GM19025 (cell line): Measurements from ENCODE around the gene EPHA5.

Source experiments
- ATAC-seq: cut with Tn5 transposase; IDR thresholded peaks from one replicate; pipeline ENCODE4 v1.9.1; 2021; ENCODE audit warnings: mild to moderate bottlenecking, low read depth, moderate library complexity; ENCODE audit not compliant: unreplicated experiment

Gene EPHA5

DNA sequence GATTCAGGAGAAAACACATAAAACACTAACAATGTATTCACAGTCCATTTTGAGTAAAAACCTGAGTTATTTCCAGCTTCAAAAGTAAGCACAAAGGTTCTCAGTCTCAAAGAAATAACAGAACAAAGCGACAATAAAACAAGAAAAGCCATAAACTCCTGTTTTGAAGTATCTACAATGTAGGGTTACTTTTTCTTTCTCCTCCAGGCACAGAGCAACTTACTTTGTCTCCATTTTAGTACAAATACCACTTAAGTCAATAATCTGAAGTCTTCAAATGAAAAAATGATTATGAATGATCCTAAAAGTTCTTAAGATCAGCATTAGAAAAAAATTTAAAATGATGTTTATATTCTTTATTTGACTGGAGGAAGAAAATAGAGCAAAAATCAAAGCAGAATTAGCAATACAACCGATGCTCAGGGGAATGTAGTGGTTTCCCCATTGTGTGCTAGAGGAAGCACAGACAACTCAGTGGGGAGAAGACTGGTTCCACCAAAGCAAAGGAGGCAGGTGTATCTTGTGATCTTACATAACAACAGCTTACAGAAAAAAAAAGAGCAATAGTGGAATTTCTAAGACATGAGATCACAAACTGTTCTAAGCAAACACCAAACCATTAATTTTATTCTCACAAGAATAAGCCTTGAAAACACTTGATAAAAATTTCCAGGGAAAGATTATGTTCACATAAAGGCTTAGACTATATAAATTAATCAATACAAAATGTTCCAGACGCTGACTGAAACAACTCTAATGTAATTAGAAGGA, 35.1 kb downstream of the EPHA5 start:
- ATAC-seq, result no peak

DNA sequence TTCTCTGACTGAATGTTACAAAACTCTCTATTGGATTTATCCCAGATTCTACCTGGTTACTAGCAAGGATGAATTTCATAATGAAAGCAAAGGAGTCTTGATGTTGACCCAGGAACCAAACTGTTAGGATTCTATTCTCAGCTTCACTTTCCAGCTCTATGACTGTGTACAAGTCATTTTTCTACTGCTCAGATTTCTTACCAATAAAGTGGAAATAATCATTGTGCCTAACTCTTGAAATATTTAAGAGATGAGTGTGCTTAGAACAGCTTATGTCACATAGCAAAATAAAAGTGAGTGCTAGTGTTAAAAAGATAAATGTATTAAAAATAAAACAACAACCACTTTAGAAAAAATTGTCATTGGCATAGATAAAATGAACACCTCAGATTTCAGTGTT, 45.6 kb downstream of the EPHA5 start:
- no peak for ATAC-seq

DNA sequence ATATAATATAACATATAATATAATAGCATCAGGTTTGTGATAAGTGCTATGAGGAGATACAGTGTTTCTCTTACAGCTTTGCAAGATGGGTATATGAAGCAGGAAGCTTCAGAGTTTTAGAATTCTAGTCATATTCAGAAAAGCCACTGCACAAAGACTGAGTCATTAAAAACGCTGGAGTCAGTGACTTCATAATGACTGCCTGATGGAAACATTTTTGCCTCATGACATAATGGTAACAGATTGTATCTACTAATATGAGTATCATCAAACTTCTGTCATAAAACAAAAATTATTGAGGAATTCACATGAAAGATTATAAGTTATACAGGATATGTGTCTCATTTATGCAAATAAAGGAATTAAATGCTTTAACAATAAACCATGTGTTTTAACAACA, 46.8 kb downstream of the EPHA5 start:
- no peak for ATAC-seq

DNA sequence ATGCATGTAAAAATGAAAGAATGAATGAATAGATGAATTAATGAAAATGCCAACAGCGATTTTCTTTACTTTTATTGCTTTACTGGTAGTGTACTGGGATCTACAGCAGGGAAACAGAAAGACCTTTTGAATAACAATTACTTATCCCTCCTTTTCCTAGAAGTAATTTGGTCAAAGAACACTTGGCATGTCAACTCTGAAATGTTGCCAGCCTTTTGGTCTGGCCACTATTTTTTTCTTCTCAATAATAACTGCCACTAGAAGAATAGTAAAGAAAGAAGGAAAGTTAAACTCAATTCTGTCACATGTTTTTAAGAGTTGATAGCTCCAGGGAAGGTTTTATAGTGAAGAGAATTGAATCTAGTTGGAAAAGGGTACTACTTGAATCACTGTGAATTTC, 52.9 kb downstream of the EPHA5 start:
- no peak for ATAC-seq

DNA sequence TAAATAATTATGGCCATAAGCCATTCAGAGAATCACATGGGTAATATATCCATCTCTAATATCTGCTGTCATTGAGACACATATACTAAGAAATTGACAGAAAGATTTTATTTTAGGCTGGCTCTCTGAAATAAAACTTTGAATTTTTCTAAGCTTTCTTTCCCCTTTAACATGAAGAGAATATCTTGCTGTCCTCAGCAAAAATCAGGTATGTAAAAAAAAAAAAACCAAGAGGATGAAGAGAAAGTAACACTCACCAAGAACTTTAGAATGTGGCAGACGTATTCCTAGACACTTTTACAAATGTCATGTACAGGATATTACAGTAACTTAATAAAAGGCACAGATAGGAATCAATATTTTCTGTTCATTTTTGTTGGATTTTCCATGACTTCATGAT, 65.8 kb downstream of the EPHA5 start:
- ATAC-seq, result no peak

DNA sequence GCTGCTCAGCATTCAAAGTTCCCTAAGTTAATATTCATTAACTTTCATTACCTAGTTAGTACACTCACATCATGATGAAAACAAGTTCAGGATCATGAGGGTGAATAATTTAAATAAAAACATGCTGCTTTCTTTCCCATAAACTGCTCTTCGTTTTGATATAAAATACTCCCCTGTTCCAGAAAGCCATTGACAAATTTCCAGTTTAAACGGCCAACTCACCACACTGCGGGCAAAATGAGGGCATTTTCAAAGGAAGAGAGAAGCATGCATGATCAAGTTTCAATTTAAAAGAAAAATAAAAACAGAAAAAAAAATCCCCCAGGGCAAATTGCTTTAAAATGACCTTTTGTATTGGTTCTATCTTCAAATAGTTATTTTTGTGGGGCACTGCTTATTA, 69.6 kb downstream of the EPHA5 start:
- ATAC-seq, result no peak

DNA sequence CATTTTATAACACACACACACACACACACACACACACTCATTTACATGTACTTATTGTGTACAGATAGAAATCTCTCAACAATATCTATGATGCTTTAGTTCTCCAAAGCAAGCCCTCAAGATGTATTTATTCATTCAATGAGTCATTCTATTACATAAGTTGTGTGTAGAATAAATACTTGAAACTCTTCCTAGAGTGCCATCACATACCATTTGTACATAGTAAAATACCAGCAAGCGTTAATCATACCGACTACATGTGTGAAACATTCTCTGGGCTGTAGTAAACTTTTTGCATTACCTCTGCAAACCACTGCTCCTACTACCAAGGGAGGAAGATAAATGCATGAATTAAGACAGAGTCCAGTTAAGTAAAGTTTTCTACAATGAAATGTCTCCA, 70.9 kb downstream of the EPHA5 start:
- no peak for ATAC-seq

DNA sequence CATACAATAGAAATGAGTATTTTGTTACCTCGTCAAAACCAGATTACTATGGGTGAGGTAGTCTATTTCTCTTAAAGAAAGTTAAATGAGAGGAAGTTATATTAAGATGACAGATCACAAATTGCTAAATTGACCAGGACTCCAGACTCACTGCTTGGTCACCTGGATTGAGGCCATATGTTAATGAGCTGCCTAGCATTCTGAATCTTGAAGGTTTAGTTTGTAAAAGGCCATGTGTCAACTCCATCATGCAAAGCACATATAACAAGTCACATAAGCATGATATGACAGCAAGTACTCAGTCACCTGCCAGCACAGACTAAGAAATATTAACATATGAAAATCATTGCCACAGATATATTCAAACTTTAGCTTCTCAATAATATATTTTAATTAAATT, 72.6 kb downstream of the EPHA5 start:
- no peak for ATAC-seq

DNA sequence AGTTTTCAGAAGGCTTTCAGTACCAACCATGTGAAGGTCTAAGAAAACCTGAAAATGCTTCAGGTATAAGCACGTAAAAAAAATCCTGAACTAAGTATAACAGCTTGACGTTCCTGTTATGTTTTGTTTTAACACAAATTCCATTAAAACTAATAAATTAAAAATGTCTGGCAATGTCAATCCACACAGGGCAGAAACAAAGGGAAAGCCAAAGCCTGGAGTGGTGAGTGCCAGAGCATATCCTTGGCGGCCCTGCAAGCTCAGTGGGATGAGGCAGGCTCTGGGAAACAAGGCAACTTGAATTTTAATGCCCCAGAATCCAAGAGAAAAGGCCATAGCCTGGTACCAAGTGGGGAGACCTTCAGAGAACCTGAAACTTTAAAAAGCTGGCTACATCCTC, 78.2 kb downstream of the EPHA5 start:
- no peak for ATAC-seq

DNA sequence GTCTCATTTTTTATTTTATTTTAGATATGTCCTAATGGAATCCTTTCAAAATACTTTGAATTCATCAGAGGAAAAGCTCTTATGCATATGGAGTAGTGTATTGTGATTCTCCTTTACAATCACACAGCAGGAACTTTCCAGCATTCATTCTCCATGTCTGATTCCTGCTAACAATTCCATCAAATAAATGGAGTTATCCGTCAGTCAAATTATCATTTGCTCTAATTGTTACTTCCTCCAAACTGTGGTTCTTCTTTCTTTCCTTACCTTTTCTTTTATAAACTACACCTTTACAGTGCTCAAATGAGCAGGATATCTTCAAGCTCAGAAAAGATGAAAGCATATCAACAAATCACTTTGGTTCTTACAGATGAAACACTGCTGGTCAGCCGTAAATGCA, 80.4 kb downstream of the EPHA5 start:
- ATAC-seq, result no peak

DNA sequence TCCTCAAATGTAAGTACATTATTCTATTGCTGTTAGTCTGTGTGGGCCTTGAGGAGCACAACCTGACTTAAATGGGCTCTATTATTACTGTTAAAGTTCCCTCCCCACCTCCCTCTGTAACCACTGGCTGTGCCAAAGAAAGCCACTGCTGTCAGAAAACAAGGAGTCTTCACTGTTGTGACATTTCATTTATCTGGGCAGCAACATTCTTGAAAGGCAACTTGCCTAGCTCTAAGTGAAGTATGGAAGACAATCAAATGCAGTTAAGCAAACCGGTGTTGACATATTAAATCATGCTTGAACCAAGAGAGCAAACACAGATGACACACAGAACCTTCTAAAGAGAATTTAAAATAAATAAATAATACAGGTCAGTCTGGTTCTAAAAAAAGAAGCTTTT, 81.0 kb downstream of the EPHA5 start:
- no peak for ATAC-seq

DNA sequence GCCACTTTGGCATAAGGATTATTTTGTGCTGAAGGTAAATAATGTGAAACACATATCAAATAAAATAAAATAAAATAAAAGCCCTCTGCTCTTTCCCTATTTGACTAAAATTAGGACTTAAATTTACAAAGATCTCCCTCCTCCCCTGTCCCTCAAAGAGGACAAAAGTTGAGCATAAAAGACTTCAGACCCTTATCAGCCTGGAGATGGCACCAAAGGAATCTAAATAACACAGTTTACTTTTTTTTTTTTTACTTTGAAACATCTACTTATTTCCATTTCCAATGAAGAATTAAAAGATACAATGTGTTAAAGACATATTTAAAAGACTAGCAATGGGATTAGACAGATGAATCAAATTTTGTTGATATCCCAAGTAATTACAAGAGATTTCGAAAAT, 89.7 kb downstream of the EPHA5 start:
- no peak for ATAC-seq

DNA sequence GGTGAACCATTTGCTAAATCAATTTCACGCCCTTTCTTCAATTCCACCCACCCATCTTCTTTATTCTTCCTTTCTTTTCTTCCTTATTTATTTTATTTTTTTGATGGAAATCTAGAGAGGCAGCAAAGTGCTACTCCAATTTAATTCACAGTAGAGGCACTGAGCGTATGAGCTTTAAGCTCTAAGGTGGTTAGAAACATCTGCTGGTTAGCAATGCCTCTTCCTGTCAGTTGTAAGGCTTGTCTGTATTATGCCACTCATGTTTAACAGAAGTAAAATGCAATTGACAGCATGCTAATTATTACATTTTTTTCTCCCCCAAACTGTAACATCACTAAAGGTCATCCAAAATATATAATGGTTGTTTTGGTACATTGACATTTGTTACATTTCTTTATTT, 103.8 kb downstream of the EPHA5 start:
- no peak for ATAC-seq

DNA sequence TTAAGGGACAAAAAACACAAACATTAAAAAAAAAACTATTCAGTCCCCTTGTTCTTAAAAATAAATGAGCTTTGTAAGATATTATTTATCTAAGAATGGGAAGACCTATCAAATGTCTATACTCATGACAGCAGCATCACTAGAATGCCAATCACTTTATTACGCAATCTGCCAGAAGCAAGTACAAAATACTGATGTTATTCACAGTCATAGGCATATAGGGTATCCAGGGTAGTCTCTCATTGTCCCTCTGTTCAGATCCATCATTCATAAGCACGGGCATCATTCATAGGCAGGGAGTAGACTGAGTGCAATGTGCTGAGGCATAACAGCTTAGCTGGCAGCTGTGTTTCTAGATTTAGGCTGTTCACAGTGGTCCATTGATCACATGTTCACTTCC, 109.1 kb downstream of the EPHA5 start:
- no peak for ATAC-seq

DNA sequence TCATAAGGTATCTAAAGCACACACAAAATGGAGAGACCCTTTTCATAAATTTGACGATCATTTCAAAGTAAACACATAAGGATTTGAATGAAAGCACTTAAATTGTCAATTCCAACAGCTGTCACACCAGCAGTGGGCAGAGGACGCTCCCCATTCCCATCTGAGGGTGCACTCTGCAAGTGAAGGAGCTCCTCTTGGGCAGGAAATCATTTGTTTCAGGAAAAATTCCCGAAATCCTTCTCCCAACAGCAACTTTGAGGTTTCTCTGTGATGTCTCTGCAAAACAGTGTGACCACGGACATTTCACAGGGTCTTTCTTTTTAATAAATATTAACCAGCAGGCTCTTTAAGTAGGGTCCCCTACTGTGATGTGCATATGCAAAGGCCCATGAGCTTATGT, 111.0 kb downstream of the EPHA5 start:
- no peak for ATAC-seq

DNA sequence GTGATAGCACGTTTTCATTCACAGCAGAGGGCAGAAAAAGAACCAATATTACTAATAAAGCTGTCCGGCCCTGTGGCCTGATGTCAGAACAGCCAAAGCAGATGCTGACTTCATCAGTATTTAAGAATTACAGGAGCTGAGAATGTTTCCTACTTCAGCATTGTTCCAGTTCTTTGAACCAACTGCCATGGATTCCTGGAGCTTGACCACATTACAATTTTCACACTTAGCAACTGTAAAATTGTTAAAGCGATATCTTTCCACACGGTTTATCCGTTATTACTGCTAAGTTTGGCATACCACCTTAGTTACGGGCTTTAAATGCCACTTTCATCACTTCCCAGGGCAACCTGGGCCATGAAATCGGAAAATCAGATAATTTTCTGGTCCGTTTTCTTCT, 118.2 kb downstream of the EPHA5 start:
- no peak for ATAC-seq

DNA sequence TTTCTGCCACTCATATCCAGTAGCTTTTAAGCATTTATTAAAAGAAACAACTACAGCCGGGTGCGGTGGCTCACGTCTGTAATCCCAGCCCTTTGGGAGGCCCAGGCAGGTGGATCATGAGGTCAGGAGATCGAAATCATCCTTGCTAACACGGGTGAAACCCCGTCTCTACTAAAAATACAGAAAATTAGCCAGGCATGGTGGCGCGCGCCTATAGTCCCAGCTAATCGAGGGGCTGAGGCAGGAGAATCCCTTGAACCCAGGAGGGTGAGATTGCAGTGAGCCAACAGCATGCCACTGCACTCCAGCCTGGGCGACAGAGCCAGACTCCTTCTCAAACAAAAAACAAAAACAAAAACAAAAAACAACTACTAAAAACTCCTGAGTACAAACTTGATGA, 119.8 kb downstream of the EPHA5 start:
- ATAC-seq, result no peak

DNA sequence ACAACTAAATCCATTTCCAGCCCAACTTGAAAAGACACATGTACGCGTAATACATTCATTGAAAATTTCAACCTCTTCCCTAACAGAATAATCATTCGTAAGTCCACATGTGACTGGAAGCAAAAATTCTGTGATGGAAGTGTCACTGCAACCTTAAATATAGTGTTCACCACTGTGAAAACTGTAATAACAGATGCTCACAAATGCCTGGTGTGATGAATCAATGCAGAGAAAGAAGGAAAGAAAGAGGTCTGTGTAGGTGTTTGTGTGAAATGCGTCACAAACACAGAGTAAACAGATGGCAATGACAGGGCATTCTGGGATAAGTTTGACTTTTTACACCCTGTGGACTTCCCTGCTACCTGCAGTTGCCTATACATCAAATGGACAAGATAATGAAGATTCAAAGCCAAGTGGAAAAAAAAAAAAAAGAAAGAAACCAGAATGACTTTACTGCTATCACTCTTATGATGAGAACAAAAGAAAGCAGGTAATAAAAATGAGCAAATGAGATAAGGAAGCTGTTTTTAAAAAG, 123.3 kb downstream of the EPHA5 start:
- no peak for ATAC-seq

DNA sequence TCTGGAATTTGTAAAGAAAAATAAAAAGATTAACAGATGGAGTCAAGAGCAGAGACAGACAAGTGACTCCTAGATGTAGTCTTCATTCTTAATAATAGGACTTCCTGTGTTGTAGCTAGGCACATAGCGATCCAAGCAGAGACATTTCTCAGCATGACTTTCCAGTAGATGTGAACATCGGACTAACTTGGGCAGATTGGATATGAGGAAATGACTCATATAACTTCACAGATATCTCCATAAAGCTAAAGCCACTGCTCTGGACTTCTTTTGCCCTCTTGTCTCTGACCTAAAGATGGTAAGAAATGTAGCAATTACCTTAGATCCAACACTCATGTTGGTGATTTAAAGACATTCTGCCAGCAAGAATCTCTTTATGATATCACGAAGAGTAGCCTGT, 131.7 kb downstream of the EPHA5 start:
- no peak for ATAC-seq

DNA sequence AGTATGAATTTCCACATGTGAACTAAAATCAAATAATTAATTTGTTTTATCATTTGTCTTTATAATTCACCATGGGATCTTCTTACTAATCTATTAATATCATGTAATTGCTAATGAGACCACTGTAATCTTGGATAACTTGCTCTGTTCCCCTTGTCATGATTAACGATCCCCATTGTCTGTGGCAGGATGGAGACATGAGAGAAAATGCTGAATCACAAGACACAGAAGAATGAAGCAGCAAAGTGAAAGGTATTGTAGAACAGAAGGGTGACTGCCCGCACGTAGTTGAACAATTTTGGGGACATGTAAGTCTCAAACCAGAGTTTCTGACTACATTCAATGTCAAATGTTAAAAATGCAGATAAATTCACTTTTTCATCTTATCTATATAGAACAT, 135.2 kb downstream of the EPHA5 start:
- ATAC-seq, result no peak

DNA sequence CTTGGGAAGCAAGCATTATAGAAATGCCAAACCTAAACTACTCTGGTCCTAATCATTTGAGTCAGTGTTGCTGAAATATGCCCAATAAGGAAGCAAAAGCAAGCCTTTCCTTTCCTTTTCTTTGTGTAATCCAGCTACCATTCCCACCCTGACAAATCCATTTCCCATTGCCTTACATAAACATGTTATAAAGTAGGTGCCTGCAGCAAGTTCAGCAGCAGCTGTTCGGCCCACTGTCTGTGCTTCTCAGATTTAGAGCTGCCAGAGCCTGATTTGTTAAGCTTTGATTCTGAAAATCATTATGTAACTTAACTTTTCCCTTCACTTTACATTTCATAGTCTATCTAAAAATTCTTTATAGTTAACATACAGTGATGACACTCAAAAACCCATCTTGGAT, 148.6 kb downstream of the EPHA5 start:
- ATAC-seq, result no peak

DNA sequence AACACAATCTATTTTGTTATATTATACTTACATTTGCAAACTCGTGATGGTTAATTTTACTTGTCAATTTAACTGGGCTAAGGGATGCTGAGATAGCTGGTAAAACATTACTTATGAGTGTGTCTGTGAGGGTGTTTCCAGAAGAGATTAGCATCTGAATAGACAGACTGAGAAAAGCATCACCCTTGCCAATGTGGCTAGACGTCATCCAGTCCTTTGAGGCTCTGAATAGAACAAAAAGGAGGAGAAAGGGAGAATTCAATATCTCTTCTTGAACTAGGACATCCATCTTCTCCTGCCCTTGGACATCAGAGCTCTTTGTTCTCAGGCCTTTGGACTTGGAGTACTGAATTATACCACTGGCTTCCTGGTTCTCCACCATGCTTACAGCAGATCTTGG, 154.6 kb downstream of the EPHA5 start:
- no peak for ATAC-seq

DNA sequence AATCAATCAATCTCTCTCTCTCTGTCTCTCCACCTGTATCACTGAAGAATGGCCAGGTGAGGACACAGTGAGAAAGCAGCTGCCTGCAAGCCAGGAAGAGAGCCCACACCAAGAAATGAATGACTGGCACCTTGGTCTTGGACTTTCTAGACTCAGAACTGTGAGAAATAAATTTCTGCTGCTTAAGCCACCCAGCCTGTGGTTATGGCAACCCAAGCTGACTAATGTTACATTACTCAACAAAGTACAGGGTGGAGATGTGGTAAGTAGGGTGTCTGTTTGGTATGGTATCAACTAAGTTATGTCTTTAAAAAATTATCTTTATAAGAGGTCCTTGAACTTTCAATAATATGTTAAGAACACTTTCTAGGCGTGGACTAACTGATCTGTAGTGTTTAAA, 159.3 kb downstream of the EPHA5 start:
- no peak for ATAC-seq
